MG63 (cell line): ENCODE data around the gene KIF17. TPM values are rescaled to one million over a fixed set of nuclear protein-coding genes. Genes with fewer than 3 reads are reported as not detected.
A peak's percentile ranks its signal among the peaks of the same experiment; 100 is the strongest.

ENCODE experiments used
- DNase-seq: peaks from one replicate; pipeline ENCODE4 v3.0.0-alpha.2; 2020
- H3K27me3 ChIP-seq: fragments of 250-450 bp; sonication (Bioruptor Pico); 2 replicates; pipeline ENCODE4 v1.5.1; 2020; ENCODE audit warnings: mild to moderate bottlenecking, moderate library complexity
- H3K36me3 ChIP-seq: fragments of 250-450 bp; sonication (Bioruptor Pico); 2 replicates; pipeline ENCODE4 v1.5.1; 2020; ENCODE audit warnings: mild to moderate bottlenecking, moderate library complexity
- H3K4me3 ChIP-seq: fragments of 250-450 bp; sonication (Bioruptor Pico); 2 replicates; pipeline ENCODE4 v1.5.1; 2020; ENCODE audit warnings: mild to moderate bottlenecking, moderate library complexity
- H3K9me3 ChIP-seq: fragments of 250-450 bp; sonication (Bioruptor Pico); 2 replicates; pipeline ENCODE4 v1.5.1; 2020; ENCODE audit warnings: mild to moderate bottlenecking, moderate library complexity
- total RNA-seq: library from RNA; depleted of rRNA; stranded (reverse); fragments of >200 nt; shearing (Covaris generic); gene quantifications from 2 replicates; pipeline ENCODE4 v1.2.3, GENCODE V29; 2014; ENCODE audit warnings: low replicate concordance

Gene KIF17
- total RNA-seq, 1 experiment from 2014 or later: 0.03 TPM

DNA sequence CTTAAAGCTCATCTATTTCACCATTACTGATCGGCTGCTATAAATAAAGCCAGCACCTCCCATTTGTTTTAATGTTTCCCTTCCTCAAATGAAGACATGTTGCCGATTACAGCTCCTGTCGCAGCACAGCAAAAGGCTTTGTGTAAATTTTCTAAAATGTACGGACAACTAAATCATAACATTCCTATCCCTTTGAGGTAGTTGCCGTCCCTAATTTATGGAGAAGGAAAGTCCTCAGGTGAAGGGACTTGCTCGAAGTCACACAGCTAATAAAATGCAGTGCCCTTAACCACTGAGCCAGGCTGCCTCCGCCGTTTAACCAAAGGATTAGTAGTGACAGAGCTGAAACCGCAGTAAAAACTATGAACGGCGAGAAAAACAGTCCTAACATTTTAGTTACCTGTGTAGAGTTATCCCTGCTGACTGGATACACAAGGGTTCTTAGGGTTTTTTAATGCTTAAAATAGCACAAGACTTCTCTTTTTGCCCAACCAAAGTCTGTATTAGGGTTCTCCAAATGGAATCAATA lies 83.7 kb downstream of the KIF17 start:
- Histone ChIP-seq H3K4me3 (peak overlapping the region; percentile 72), H3K9me3 (peaks cover 6% of the 10 kb centered on the region), H3K36me3 (peaks cover 2% of the 10 kb centered on the region), H3K27me3 (no peaks in the 10 kb centered on the region)
- no peak for DNase-seq

DNA sequence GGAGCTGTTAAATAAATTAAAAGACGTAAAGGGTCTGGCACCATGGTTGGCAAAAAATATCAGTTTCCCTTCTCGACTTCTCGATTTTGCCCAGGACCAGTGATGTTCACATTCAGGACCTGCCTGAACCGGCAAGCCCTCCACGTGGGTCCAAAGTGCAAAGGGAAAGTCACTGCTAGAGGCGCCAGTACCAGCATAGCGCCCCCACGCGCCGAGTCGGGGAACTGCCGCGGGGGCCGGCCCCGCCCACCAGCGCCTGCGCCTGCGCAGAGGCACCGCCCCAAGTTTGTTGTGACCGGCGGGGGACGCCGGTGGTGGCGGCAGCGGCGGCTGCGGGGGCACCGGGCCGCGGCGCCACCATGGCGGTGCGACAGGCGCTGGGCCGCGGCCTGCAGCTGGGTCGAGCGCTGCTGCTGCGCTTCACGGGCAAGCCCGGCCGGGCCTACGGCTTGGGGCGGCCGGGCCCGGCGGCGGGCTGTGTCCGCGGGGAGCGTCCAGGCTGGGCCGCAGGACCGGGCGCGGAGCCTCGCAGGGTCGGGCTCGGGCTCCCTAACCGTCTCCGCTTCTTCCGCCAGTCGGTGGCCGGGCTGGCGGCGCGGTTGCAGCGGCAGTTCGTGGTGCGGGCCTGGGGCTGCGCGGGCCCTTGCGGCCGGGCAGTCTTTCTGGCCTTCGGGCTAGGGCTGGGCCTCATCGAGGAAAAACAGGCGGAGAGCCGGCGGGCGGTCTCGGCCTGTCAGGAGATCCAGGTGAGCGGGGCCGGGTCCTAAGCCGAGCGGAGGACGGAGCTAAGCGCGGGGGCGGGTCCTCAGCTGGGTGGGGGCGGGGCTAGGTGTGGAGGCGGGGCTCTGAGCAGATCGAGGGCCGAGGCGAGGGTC lies 84.4 kb downstream of the KIF17 start, which contains the start of gene PINK1:
PINK1 (plus strand) TSS at position 269 of the 875 bp plus-strand sequence; CDS start at position 360, 91 bp downstream.
- H3K27me3 ChIP-seq: no peaks in the 10 kb centered on the region
- DNase-seq: peak; percentile 75
- peaks cover 6% of the 10 kb centered on the region for H3K9me3 ChIP-seq
- H3K36me3 ChIP-seq: peaks cover 2% of the 10 kb centered on the region
- peak within 1 kb of the TSS; percentile 72 for H3K4me3 ChIP-seq

DNA sequence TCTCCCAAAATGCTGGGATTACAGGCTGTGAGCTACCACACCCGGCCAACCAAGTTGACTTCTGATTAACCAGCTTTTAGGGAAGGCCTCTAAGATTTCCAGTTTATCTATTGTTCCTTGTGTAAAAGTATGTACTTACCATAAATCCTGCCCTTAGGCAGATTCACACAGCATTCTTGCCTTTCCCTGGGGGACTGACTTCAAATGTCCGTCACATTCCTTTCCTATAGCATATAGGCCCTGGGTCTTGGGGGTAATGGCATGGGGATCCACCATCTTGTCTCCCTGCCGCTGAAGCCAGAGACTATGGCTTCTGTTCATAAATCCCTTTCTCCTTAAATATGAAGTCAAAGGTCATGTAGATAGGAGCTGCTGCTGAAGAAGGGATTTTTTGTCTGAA lies 85.4 kb downstream of the KIF17 start:
- H3K36me3 ChIP-seq: no peaks in the 10 kb centered on the region; the same call in 1 of the 2 replicates
- DNase-seq: no peak
- H3K27me3 ChIP-seq: no peaks in the 10 kb centered on the region
- peaks cover 6% of the 10 kb centered on the region for H3K9me3 ChIP-seq
- H3K4me3 ChIP-seq: no peak overlapping the region

DNA sequence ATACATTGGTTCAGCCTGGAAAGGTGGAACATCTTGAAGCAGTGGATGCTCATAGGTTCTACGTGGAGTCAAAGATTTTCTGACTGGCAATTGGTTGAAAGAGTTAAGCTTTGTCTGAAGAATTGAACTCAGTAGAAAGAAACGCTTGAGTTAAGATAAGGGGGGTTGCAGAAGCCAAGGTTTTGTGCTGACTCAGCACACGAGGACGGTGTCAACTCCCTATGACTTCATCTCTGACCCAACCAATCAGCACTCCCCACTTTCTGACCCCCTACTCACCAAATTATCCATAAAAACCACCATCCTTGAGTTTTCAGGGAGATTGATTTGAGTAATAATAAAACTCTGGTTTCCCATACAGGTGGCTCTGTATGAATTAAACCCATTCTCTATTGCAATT lies 87.1 kb downstream of the KIF17 start:
- H3K27me3 ChIP-seq: no peaks in the 10 kb centered on the region

DNA sequence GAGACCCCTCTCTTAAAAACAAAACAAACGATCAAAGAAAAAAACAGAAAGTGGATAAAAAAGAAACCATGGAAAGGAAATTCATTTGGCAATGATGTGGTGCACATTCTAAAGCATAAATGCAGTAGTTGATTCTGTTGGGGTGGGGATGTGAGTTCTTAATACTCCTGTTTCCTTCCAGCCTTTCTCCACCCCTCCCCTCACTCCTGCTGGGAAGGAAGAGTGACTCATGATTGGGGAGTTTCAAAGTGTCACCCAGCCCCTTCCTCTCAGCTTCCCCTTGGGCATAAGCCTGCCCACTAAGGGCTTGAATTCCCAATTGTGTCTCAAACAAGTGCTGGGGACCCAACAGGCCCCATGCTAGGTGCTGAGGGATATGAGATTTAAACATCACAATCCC lies 91.3 kb downstream of the KIF17 start:
- DNase-seq: no peak
- H3K36me3 ChIP-seq: no peaks in the 10 kb centered on the region
- H3K4me3 ChIP-seq: no peak overlapping the region
- H3K27me3 ChIP-seq: no peaks in the 10 kb centered on the region
- H3K9me3 ChIP-seq: peaks cover 9% of the 10 kb centered on the region

More for the DNA sequence above, 87.1 kb downstream of the KIF17 start:
- no peak for DNase-seq
- Histone ChIP-seq H3K36me3 (no peaks in the 10 kb centered on the region), H3K9me3 (peaks cover 9% of the 10 kb centered on the region), H3K4me3 (no peak overlapping the region)

DNA sequence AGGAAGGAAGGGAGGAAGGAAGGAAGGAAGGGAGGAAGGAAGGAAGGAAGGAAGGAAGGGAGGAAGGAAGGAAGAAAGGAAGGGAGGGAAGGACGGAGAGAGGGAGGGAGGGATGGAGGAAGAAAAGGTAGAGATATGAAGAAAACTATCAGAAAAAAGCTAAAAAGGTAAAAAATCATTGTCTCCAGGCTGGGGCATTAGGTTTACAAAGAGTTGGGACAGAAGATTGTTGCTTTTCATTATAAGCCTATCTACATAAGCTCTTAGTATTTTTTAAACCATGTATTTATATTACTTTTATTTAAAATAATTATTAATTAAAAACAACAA lies 91.7 kb downstream of the KIF17 start:
- Histone ChIP-seq H3K27me3 (no peaks in the 10 kb centered on the region), H3K4me3 (no peak overlapping the region), H3K36me3 (no peaks in the 10 kb centered on the region), H3K9me3 (peaks cover 7% of the 10 kb centered on the region)
- no peak for DNase-seq

DNA sequence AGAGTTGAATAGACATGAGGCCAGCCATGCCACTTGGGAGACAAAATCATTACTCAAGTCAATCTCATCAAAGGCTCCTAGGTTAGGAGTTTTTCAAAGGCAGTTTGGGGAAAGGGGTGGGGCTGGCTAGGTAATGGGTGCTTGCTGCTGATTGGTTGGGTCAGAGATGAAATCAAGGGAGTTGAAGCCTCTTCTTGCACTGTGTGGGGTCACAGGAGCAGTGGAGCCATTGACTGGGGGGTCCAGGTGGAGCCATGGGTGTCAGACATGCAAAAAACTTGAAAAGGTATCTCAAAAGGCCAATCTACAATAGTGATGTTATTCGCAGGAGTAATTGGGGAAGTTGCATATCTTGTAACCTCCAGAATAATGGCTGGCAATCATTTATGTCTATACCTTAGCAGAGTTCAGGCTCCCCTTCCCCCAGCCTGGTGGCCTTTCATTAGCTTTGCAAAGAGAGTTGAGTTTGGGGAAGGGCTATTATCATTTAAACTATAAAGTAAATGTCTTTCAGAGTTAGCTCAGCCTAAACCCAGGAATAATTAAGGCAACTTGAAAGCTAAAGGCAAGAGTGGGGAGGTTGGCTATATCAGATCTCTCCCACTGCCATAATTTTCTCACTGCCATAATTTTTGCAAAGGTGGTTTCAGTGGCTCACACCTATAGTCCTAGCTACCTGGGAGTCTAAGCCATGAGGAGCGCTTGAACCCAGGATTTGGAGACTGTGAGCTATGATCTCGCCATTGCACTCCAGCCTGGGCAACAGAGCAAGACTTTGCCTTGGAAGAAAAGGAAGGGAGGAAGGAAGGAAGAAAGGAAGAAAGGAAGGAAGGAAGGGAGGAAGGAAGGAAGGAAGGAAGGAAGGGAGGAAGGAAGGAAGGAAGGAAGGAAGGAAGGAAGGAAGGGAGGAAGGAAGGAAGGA lies 92.4 kb downstream of the KIF17 start:
- Histone ChIP-seq H3K27me3 (no peaks in the 10 kb centered on the region), H3K36me3 (no peaks in the 10 kb centered on the region), H3K4me3 (no peak overlapping the region), H3K9me3 (peaks cover 3% of the 10 kb centered on the region)
- no peak for DNase-seq

DNA sequence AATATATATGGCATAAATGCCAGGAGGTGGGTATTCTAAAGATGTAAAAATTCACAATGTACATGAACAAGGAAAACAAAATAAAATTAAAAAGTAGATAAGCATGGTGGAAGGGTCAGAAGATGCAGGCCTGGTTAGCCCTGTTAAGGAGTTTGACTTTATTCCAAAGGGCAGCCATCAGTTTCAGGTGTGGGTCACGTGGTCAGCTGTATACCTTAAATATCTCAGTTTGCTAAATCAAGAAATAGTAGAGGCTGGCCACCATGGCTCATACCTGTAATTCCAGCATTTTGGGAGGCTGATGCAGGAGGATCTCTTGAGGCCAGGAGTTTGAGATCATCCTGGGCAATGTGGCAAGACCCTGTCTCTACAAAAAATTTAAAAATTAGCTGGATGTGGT lies 93.1 kb downstream of the KIF17 start:
- no peak overlapping the region for H3K4me3 ChIP-seq
- DNase-seq: no peak
- H3K27me3 ChIP-seq: no peaks in the 10 kb centered on the region
- H3K9me3 ChIP-seq: peaks cover 3% of the 10 kb centered on the region
- H3K36me3 ChIP-seq: no peaks in the 10 kb centered on the region

DNA sequence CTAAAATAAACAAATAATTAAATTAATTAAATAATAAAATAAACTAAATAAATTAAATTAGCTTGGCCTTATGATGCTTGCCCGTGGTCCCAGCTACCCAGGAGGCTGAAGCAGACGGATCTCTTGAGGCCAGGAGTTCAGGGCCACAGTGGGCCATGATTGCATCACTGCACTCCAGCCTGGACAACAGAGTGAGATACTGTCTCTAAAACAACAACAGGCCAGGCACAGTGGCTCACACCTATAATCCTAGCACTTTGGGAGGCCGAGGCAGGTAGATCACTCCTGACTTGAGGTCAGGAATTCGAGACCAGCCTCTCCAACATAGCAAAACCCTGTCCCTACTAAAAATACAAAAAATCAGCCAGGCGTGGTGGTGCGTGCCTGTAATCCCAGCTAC lies 96.8 kb downstream of the KIF17 start:
- no peaks in the 10 kb centered on the region; the same call in 1 of the 2 replicates for H3K9me3 ChIP-seq
- no peaks in the 10 kb centered on the region for H3K27me3 ChIP-seq
- DNase-seq: no peak
- no peaks in the 10 kb centered on the region for H3K36me3 ChIP-seq
- no peak overlapping the region for H3K4me3 ChIP-seq

DNA sequence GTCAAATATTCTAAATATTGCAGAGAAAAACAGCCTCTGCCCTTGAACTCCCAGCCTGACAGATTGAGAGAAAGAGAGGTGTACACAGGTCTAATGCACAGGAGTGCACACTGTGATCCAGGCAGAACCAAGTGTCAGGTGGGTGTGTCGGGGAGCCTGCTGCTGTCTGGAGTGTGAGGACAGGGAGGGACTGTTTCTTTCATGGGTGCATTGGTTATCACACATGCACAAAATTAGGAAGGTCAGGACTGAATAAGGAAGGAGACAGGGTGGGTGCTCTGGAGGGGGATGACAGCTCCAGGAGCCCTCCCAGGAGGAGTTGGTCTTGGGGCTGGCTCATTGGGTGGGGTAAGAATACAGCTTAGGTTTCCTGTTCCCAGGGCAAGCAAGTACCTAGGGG lies 97.8 kb downstream of the KIF17 start:
- no peak for DNase-seq
- Histone ChIP-seq H3K4me3 (no peak overlapping the region), H3K27me3 (no peaks in the 10 kb centered on the region)

DNA sequence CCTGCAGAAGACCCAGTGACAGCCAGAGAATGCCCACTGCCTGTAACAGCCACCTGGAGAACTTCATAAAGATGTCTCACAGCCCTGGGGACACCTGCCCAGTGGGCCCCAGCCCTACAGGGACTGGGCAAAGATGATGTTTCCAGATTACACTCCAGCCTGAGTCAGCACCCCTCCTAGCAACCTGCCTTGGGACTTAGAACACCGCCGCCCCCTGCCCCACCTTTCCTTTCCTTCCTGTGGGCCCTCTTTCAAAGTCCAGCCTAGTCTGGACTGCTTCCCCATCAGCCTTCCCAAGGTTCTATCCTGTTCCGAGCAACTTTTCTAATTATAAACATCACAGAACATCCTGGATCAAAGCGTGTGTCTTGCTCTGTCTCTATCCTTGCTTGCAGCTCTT lies 99.3 kb downstream of the KIF17 start:
- DNase-seq: no peak
- no peaks in the 10 kb centered on the region for H3K36me3 ChIP-seq
- no peaks in the 10 kb centered on the region for H3K27me3 ChIP-seq
- H3K9me3 ChIP-seq: no peaks in the 10 kb centered on the region
- H3K4me3 ChIP-seq: no peak overlapping the region

More for the DNA sequence above, 97.8 kb downstream of the KIF17 start:
- H3K9me3 ChIP-seq: no peaks in the 10 kb centered on the region; the same call in 1 of the 2 replicates
- H3K36me3 ChIP-seq: no peaks in the 10 kb centered on the region

DNA sequence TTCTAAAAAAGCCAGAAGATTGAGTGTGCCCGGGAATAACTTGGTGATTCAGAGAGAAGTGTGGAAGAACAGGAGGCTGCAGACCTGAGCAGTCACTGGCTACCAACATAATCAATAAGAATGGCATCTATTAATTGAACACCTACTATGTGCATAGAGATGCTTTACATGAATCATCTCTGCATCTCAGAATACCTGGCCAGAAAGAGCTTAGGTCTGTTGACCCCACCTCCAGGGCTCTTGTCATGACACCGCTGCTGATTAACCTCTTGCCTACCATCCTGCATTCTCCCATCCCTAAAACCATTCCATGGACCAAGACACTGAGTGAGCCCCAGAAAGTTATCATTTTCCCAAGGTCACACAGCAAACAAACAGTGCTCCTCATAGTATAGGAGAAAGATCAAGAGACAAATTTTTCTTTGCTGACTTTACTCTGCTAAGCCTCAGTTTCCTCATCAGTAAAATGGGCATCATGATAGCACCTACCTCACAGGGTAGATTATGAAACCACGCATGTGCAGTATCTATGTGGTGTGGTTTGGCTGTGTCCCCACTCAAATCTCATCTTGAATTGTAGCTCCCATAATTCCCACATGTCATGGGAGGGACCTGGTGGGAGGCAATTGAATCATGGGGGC lies 100.8 kb downstream of the KIF17 start:
- H3K4me3 ChIP-seq: no peak overlapping the region
- no peaks in the 10 kb centered on the region for H3K27me3 ChIP-seq
- no peaks in the 10 kb centered on the region for H3K9me3 ChIP-seq
- no peaks in the 10 kb centered on the region for H3K36me3 ChIP-seq
- DNase-seq: no peak

DNA sequence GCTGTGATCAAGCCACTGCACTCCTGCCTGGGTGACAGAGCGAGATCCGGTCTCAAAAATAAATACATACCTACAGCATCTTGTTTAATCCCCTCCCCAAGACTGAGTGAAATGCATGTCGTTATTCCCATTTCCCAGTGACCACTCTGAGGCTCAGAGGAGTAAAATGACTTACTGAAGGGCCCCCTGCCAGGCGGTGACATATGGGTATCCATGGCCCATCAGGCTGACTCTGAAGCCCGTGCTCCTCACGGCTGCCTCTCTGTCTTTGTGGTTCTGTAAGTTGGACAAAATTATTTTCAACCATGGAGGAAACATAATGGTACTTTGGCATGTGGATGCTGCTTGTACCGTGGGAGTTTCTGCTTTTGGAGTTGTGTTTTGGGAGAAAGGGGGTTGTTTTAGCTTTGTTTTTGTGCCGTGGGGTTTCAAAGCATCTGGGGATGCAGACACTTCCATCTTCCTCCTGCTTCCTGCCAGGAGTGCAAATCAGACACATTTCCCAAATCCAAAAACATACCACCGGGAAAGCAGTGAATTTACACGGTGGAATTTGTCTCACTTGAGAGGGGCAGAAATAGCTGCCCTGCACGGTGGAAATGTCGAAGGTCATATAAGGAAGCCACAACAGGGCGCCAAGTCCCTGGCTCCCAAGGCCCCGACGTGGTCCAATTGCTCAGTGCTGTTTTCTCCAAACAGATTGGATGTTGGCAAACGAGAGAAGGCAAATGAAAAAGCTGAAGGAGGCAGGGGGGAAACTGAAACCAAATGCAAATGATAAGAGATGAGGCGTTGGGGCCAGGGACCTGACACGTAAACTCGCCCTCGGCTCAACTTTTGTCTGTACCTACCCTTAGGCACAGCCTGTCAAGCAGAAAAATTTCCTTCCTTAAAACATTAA lies 101.6 kb downstream of the KIF17 start:
- peak; percentile 50 for DNase-seq
- Histone ChIP-seq H3K4me3 (no peak overlapping the region), H3K9me3 (no peaks in the 10 kb centered on the region), H3K36me3 (no peaks in the 10 kb centered on the region), H3K27me3 (no peaks in the 10 kb centered on the region)

DNA sequence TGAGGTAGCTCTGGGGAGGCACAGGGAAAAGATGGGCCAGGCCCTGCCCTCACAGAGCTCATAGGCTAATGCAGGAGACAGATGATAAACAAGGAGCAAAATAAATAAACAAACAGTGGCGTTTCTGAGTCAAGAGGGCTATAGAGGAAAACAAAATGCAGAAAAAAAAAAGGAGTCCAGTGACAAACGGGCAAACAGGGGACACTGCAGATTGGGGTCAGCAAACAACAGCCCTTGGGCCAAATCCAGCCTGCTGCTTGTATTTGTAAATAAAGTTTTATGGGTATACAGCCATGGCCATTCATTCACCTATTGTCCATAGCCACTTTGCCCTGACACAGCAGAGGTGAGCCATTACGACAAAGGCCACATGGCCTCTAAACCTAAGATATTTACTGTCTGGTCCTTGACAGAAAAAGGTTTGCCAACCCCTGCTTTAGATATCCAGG lies 103.7 kb downstream of the KIF17 start:
- DNase-seq: no peak
- Histone ChIP-seq H3K4me3 (no peak overlapping the region), H3K36me3 (no peaks in the 10 kb centered on the region), H3K27me3 (no peaks in the 10 kb centered on the region), H3K9me3 (no peaks in the 10 kb centered on the region)
